Gastrocnemius medialis (tissue), 4 donors: Measurements from ENCODE around the gene AMHR2. TPM values are rescaled to one million over a fixed set of nuclear protein-coding genes. Genes with fewer than 3 reads are reported as not detected.

Experiments used
- ATAC-seq, 2 donors: fragments of 150-250 bp; one replicate each; pipeline ENCODE4 v1.9.1; 2016
- DNase-seq, 2 donors: peaks; one replicate each; pipeline ENCODE4 v3.0.0-alpha.2; 2019
- H3K27ac ChIP-seq, 4 donors: fragments of 200-600 bp; sonication (generic); 1 replicate in 1 of 4; 2 replicates in 3 of 4; pipeline ENCODE4 v1.5.1; 2016 to 2018; ENCODE audit warnings: mild to moderate bottlenecking in 2 of 4, moderate library complexity in 1 of 4
- H3K27me3 ChIP-seq, 3 donors: fragments of 200-600 bp; sonication (generic) in 2 of 3; 1 replicate in 1 of 3; 2 replicates in 2 of 3; pipeline versions ENCODE4 v1.5.1 to v1.6.0; 2016 to 2019; ENCODE audit warnings: mild to moderate bottlenecking in 1 of 3, moderate library complexity in 1 of 3
- H3K36me3 ChIP-seq, 2 donors: fragments of 200-600 bp; sonication (generic) in 1 of 2; one replicate each; pipeline ENCODE4 v1.5.1; 2017 to 2018
- H3K4me1 ChIP-seq, 2 donors: fragments of 200-600 bp; sonication (generic) in 1 of 2; one replicate each; pipeline ENCODE4 v1.5.1; 2016 to 2017; ENCODE audit warnings: mild to moderate bottlenecking in 2 of 2
- H3K4me3 ChIP-seq, 4 donors: fragments of 200-600 bp; sonication (generic) in 3 of 4; 1 replicate in 1 of 4; 2 replicates in 3 of 4; pipeline ENCODE4 v1.5.1; 2016 to 2019; ENCODE audit warnings: mild to moderate bottlenecking in 2 of 4
- H3K9me3 ChIP-seq, 3 donors: fragments of 200-600 bp; sonication (generic) in 2 of 3; 1 replicate in 1 of 3; 2 replicates in 2 of 3; pipeline ENCODE4 v1.5.1; 2016 to 2019
- POLR2A ChIP-seq, 2 donors: fragments of 450-650 bp; IDR thresholded peaks; one replicate each; pipeline ENCODE4 v1.6.1; 2017; ENCODE audit warnings: antibody characterized with exemption in 2 of 2, mild to moderate bottlenecking in 2 of 2, moderate library complexity in 2 of 2
- in situ Hi-C, 4 donors: fragments of 200-750 bp; cut with MboI; loops; one replicate each; pipeline versions ENCODE4 v1.15.0 to v1.8.0; 2017; ENCODE audit warnings: low sequenced_read_pairs in 4 of 4
- intact Hi-C: fragments of 100-400 bp; cut with DNase I; formaldehyde crosslinking; loops from one replicate; pipeline ENCODE4 v1.15.1; 2023; ENCODE audit warnings: low total_unique reads
- total RNA-seq, 4 donors: library from RNA; depleted of rRNA; stranded (reverse); fragments of >200 nt; gene quantifications; one replicate each; pipeline versions ENCODE4 v1.1.0 to v1.2.3, GENCODE V29; 2016
- TF ChIP-seq, protein P1 (sequence below), 5 experiments: fragments of 450-650 bp in 3 of 5; fragments of 200-600 bp in 2 of 5; sonication (generic) in 2 of 5; IDR thresholded peaks in 4 of 5; conservative IDR thresholded peaks in 1 of 5; 1 replicate in 4 of 5; 2 replicates in 1 of 5; pipeline ENCODE4 v1.5.1; 2016 to 2019; ENCODE audit warnings: antibody characterized with exemption in 5 of 5, mild to moderate bottlenecking in 3 of 5, moderate library complexity in 3 of 5

AMHR2 gene
- total RNA-seq, 4 donors from 2014 or later, result 1.0 to 1.4 TPM; not detected in 2

GRCh38 chr12:53379389-53380103 lies 44.1 kb upstream of the AMHR2 start:
- Histone ChIP-seq H3K4me3 (peak overlapping the region; percentile 57 to 86 (median 66)), H3K36me3 (peaks cover 0 to 30% of the 10 kb centered on the region in 2 donors), H3K27me3 (no peaks in the 10 kb centered on the region), H3K4me1 (peaks cover 43 to 46% of the 10 kb centered on the region in 2 donors), H3K27ac (peak overlapping the region; percentile 93 to 99 (median 96)), H3K9me3 (no peaks in the 10 kb centered on the region)
- ATAC-seq (peak; percentile 84 to 89), DNase-seq (peak; percentile 100)
- intact Hi-C loops (loop anchor here (1.0 to 2.0 kb wide), 5 partner anchors 27 to 121 kb away; partner anchors contain the start of genes AAAS, PCBP2, PRR13 and TARBP2), in situ Hi-C loops (no loop called here)
- peak; percentile 73 to 83 for TF ChIP-seq POLR2A (IDR thresholded peaks at IDR 0.05)
- TF ChIP-seq, protein P1, sequence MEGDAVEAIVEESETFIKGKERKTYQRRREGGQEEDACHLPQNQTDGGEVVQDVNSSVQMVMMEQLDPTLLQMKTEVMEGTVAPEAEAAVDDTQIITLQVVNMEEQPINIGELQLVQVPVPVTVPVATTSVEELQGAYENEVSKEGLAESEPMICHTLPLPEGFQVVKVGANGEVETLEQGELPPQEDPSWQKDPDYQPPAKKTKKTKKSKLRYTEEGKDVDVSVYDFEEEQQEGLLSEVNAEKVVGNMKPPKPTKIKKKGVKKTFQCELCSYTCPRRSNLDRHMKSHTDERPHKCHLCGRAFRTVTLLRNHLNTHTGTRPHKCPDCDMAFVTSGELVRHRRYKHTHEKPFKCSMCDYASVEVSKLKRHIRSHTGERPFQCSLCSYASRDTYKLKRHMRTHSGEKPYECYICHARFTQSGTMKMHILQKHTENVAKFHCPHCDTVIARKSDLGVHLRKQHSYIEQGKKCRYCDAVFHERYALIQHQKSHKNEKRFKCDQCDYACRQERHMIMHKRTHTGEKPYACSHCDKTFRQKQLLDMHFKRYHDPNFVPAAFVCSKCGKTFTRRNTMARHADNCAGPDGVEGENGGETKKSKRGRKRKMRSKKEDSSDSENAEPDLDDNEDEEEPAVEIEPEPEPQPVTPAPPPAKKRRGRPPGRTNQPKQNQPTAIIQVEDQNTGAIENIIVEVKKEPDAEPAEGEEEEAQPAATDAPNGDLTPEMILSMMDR (IDR thresholded peaks at IDR 0.05 in 4 of 5, conservative IDR thresholded peaks at IDR 0.05 in 1 of 5), result no peak

DNA sequence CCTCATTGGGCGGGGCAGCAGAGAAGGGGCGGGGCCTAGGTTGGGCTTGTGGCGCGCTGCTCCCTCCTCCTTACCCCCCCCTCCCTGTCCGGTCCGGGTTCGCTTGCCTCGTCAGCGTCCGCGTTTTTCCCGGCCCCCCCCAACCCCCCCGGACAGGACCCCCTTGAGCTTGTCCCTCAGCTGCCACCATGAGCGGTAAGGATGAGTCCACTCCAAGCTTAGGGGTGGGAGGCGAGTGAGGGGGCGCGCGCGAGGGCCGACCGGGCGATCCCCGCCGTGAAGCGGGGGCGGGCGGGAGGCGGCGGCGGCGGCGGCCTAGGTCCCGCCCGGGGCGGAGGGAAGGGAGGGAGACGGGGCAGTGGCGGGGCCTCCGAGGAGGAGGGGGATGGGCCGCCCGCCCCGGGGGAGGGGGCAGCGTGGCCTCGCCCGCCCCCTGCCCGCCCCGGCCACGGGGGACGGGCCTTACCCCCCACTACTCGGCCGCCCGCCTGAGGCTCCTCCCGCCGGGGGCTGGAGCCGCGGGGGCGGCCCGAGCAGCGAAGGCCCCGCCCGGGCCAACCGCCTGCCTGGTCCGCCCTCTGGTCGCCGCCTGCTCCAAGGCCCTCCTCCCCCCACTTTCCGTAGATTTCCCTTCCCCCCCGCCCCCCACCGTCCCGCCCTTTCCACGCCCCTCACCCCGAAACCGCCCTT lies 43.4 kb upstream of the AMHR2 start, which contains the start of gene SP1:
SP1 (plus strand) TSS at position 73 of the 690 bp plus-strand sequence; CDS start at position 189, 116 bp downstream.
- in situ Hi-C loops, result no loop called here

GRCh38 chr12:53380794-53381730 lies 42.6 kb upstream of the AMHR2 start:
- TF ChIP-seq, protein P1 (IDR thresholded peaks at IDR 0.05 in 4 of 5, conservative IDR thresholded peaks at IDR 0.05 in 1 of 5), result no peak
- no peak for TF ChIP-seq POLR2A (IDR thresholded peaks at IDR 0.05)
- intact Hi-C loops (loop anchor here (2.0 kb wide), 2 partner anchors 28 to 120 kb away; partner anchors contain the start of gene TARBP2), in situ Hi-C loops (no loop called here)
- Histone ChIP-seq H3K4me1 (peaks cover 58 to 61% of the 10 kb centered on the region in 2 donors), H3K36me3 (peaks cover 0 to 36% of the 10 kb centered on the region in 2 donors), H3K4me3 (peak overlapping the region; percentile 57 to 86 (median 62)), H3K27ac (peak overlapping the region; percentile 89 to 99 (median 94)), H3K27me3 (no peaks in the 10 kb centered on the region), H3K9me3 (no peaks in the 10 kb centered on the region)
- ATAC-seq (no peak), DNase-seq (peak in 1 of 2 donors; percentile 26)

More for the DNA sequence above, 43.4 kb upstream of the AMHR2 start, which contains the start of gene SP1:
- peaks cover 50 to 53% of the 10 kb centered on the region in 2 donors for H3K4me1 ChIP-seq
- no peaks in the 10 kb centered on the region for H3K27me3 ChIP-seq
- peaks cover 0 to 36% of the 10 kb centered on the region in 2 donors for H3K36me3 ChIP-seq
- intact Hi-C loops, result loop anchor here (2.0 kb wide), 2 partner anchors 27 to 121 kb away; partner anchors contain the start of gene TARBP2
- DNase-seq, result peak; percentile 86 to 87
- peak within 1 kb of the TSS; percentile 93 to 99 (median 96) for H3K27ac ChIP-seq
- ATAC-seq, result peak; percentile 18 to 20
- H3K9me3 ChIP-seq, result no peaks in the 10 kb centered on the region
- peak; percentile 84 for TF ChIP-seq POLR2A (IDR thresholded peaks at IDR 0.05)
- TF ChIP-seq, protein P1 (IDR thresholded peaks at IDR 0.05 in 4 of 5, conservative IDR thresholded peaks at IDR 0.05 in 1 of 5), result no peak
- H3K4me3 ChIP-seq, result peak within 1 kb of the TSS; percentile 57 to 86 (median 66)
